ENCODE results near the gene SIK2.

SIK2 gene

DNA sequence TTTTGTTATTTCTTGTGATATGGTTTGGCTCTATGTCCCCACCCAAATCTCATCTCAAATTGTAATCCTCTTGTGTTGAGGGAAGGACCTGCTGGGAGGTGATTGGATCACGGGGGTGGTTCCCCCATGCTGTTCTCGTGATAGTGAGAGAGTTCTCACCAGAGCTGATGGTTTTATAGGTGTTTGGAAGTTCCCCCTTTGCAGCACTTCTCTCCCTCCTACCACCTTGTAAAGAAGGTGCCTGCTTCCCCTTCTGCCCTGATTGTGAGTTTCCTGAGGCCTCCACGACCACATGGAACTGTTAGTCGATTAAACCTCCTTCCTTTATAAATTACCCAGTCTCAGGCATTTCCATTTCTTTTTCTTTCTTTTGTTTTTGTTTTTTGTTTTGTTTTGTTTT is 24.4 kb upstream of the SIK2 start:
- DNase-seq (no peak), ATAC-seq (ENCODE audit: insufficient read depth, low read depth) (no peak)
- Histone ChIP-seq H3K4me3 (ENCODE audit: low read depth in 1 of 2, low read length in 2 of 2) (no peak overlapping the region), H2AFZ (ENCODE audit: low read depth, low read length) (no peak overlapping the region), H3K27ac (ENCODE audit: low read length) (no peak overlapping the region), H3K36me3 (ENCODE audit: insufficient read depth, low read length) (no peaks in the 10 kb centered on the region), H3K79me2 (ENCODE audit: insufficient read depth, low read length) (no peaks in the 10 kb centered on the region), H3K4me2 (ENCODE audit: insufficient read depth, low read length) (no peak overlapping the region), H3K9me3 (ENCODE audit: insufficient read depth, low read length, severe bottlenecking) (no peaks in the 10 kb centered on the region), H4K20me1 (ENCODE audit: insufficient read depth, low read length) (no peaks in the 10 kb centered on the region), H3K4me1 (ENCODE audit: insufficient read depth, low read length) (no peaks in the 10 kb centered on the region), H3K27me3 (ENCODE audit: insufficient read depth, low read length, poor library complexity) (no peaks in the 10 kb centered on the region), H3K9ac (ENCODE audit: low read depth, low read length) (no peak overlapping the region)
- TF ChIP-seq, protein P1, sequence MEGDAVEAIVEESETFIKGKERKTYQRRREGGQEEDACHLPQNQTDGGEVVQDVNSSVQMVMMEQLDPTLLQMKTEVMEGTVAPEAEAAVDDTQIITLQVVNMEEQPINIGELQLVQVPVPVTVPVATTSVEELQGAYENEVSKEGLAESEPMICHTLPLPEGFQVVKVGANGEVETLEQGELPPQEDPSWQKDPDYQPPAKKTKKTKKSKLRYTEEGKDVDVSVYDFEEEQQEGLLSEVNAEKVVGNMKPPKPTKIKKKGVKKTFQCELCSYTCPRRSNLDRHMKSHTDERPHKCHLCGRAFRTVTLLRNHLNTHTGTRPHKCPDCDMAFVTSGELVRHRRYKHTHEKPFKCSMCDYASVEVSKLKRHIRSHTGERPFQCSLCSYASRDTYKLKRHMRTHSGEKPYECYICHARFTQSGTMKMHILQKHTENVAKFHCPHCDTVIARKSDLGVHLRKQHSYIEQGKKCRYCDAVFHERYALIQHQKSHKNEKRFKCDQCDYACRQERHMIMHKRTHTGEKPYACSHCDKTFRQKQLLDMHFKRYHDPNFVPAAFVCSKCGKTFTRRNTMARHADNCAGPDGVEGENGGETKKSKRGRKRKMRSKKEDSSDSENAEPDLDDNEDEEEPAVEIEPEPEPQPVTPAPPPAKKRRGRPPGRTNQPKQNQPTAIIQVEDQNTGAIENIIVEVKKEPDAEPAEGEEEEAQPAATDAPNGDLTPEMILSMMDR (IDR thresholded peaks at IDR 0.05; ENCODE audit: borderline replicate concordance, extremely low read depth, low read length, poor library complexity, severe bottlenecking), result no peak
- TF ChIP-seq EZH2 (IDR thresholded peaks at IDR 0.05; ENCODE audit: borderline replicate concordance, low read depth, low read length, severe bottlenecking), result no peak

DNA sequence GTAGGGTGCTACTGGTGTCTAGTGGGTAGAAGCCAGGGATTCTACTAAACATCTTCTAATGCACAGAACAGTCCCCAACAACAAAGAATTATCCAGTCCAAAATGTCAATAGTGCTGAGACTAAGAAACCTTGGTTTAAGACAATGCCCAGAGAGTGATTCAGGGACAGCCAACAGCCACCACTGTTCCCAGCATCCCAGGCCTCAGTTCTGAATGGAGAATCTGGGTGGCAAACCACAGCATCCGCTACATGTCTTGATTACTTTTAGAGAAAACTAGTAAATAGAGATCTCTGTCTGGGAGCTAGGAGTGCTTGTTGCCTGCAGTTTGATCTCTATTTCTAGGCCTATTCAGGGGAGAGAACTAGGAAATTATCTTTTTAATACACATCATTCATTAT is 20.9 kb upstream of the SIK2 start:
- H3K27ac ChIP-seq (ENCODE audit: low read length), result no peak overlapping the region
- no peak overlapping the region for H2AFZ ChIP-seq (ENCODE audit: low read depth, low read length)
- H4K20me1 ChIP-seq (ENCODE audit: insufficient read depth, low read length), result no peaks in the 10 kb centered on the region
- H3K9me3 ChIP-seq (ENCODE audit: insufficient read depth, low read length, severe bottlenecking), result no peaks in the 10 kb centered on the region
- no peaks in the 10 kb centered on the region for H3K36me3 ChIP-seq (ENCODE audit: insufficient read depth, low read length)
- H3K4me2 ChIP-seq (ENCODE audit: insufficient read depth, low read length), result no peak overlapping the region
- DNase-seq (no peak), ATAC-seq (ENCODE audit: insufficient read depth, low read depth) (no peak)
- no peak overlapping the region for H3K9ac ChIP-seq (ENCODE audit: low read depth, low read length)
- no peaks in the 10 kb centered on the region for H3K4me1 ChIP-seq (ENCODE audit: insufficient read depth, low read length)
- TF ChIP-seq, protein P1 (IDR thresholded peaks at IDR 0.05; ENCODE audit: borderline replicate concordance, extremely low read depth, low read length, poor library complexity, severe bottlenecking), result no peak
- no peak for TF ChIP-seq EZH2 (IDR thresholded peaks at IDR 0.05; ENCODE audit: borderline replicate concordance, low read depth, low read length, severe bottlenecking)
- H3K79me2 ChIP-seq (ENCODE audit: insufficient read depth, low read length), result no peaks in the 10 kb centered on the region
- no peaks in the 10 kb centered on the region for H3K27me3 ChIP-seq (ENCODE audit: insufficient read depth, low read length, poor library complexity)
- no peak overlapping the region for H3K4me3 ChIP-seq (ENCODE audit: low read depth in 1 of 2, low read length in 2 of 2)

DNA sequence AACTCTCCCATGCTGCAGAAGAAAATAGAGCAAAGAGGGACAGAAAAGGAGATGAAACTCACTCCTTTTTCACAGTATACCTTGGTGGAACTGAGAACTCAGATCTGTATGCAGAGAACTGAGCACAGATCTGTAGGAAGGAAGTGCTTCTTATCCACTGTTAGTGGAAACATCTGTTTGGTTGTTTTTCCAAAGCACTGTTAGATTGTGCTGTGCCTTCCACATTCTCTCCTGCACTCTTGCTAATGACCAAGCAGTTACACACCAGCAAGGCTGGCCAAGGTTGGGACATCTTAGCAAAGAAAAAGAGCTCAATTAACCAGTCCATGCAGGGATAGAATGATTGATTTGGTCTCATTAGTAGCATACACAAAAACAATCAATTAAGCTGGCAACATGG is 20.1 kb upstream of the SIK2 start:
- no peak overlapping the region for H3K4me3 ChIP-seq (ENCODE audit: low read depth in 1 of 2, low read length in 2 of 2)
- no peaks in the 10 kb centered on the region for H3K27me3 ChIP-seq (ENCODE audit: insufficient read depth, low read length, poor library complexity)
- no peak overlapping the region; the same call in 1 of the 2 replicates for H2AFZ ChIP-seq (ENCODE audit: low read depth, low read length)
- H3K4me2 ChIP-seq (ENCODE audit: insufficient read depth, low read length), result no peak overlapping the region
- H3K9me3 ChIP-seq (ENCODE audit: insufficient read depth, low read length, severe bottlenecking), result no peaks in the 10 kb centered on the region
- H3K9ac ChIP-seq (ENCODE audit: low read depth, low read length), result no peak overlapping the region
- DNase-seq, result no peak
- no peaks in the 10 kb centered on the region for H3K36me3 ChIP-seq (ENCODE audit: insufficient read depth, low read length)
- H3K79me2 ChIP-seq (ENCODE audit: insufficient read depth, low read length), result no peaks in the 10 kb centered on the region
- H3K4me1 ChIP-seq (ENCODE audit: insufficient read depth, low read length), result no peaks in the 10 kb centered on the region
- H4K20me1 ChIP-seq (ENCODE audit: insufficient read depth, low read length), result no peaks in the 10 kb centered on the region
- TF ChIP-seq, protein P1 (IDR thresholded peaks at IDR 0.05; ENCODE audit: borderline replicate concordance, extremely low read depth, low read length, poor library complexity, severe bottlenecking), result no peak
- no peak for TF ChIP-seq EZH2 (IDR thresholded peaks at IDR 0.05; ENCODE audit: borderline replicate concordance, low read depth, low read length, severe bottlenecking)
- no peak for ATAC-seq (ENCODE audit: insufficient read depth, low read depth)
- H3K27ac ChIP-seq (ENCODE audit: low read length), result no peak overlapping the region

DNA sequence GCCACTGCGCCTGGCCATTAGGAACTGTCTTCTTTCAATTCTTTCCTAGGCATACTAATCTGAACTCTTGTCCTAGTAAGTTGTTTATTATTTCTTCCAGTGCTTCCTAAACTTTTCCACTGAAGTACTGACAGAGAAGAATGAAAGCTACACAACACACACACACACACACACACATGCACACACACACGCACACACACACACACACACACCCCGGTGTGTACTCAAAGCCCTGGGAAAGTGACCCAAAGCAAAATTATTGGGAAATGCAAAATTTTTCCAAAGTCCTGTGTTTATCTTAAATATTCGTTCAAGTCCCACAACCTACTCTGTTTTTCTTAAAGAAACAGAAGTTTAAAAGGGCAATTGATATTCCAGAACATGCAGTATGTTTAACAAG is 19.4 kb upstream of the SIK2 start:
- Histone ChIP-seq H2AFZ (ENCODE audit: low read depth, low read length) (no peak overlapping the region), H4K20me1 (ENCODE audit: insufficient read depth, low read length) (no peaks in the 10 kb centered on the region), H3K9me3 (ENCODE audit: insufficient read depth, low read length, severe bottlenecking) (no peaks in the 10 kb centered on the region), H3K36me3 (ENCODE audit: insufficient read depth, low read length) (no peaks in the 10 kb centered on the region), H3K27ac (ENCODE audit: low read length) (no peak overlapping the region), H3K9ac (ENCODE audit: low read depth, low read length) (no peak overlapping the region), H3K79me2 (ENCODE audit: insufficient read depth, low read length) (no peaks in the 10 kb centered on the region), H3K27me3 (ENCODE audit: insufficient read depth, low read length, poor library complexity) (no peaks in the 10 kb centered on the region), H3K4me1 (ENCODE audit: insufficient read depth, low read length) (no peaks in the 10 kb centered on the region), H3K4me3 (ENCODE audit: low read depth in 1 of 2, low read length in 2 of 2) (no peak overlapping the region), H3K4me2 (ENCODE audit: insufficient read depth, low read length) (no peak overlapping the region)
- ATAC-seq (ENCODE audit: insufficient read depth, low read depth) (no peak), DNase-seq (no peak)
- TF ChIP-seq, protein P1 (IDR thresholded peaks at IDR 0.05; ENCODE audit: borderline replicate concordance, extremely low read depth, low read length, poor library complexity, severe bottlenecking), result no peak
- no peak for TF ChIP-seq EZH2 (IDR thresholded peaks at IDR 0.05; ENCODE audit: borderline replicate concordance, low read depth, low read length, severe bottlenecking)

Data from DND-41 (cell line).